Endothelial cell of umbilical vein (primary cell): Measurements from ENCODE around the gene NEO1. TPM values are rescaled to one million over a fixed set of nuclear protein-coding genes. Genes with fewer than 3 reads are reported as not detected.

ENCODE experiments used
- BruUV-seq: library from RNA; stranded (reverse); fragments of 400-500 nt; replicated peaks from 2 replicates; lab custom pipeline; 2021; lab: Mats Ljungman, UMichigan
- CTCF ChIA-PET: fragments of 300-600, 350-600 bp; sonication (Branson Sonifier 250); formaldehyde crosslinking; loops from one replicate; lab custom pipeline; 2021; ENCODE audit warnings: antibody characterized with exemption, inconsistent platforms; lab: Charles Lee
- POLR2A ChIA-PET: fragments of 300-600, 350-600 bp; sonication (Branson Sonifier 250); formaldehyde crosslinking; loops from one replicate; lab custom pipeline; 2021; ENCODE audit warnings: antibody characterized with exemption, inconsistent platforms; lab: Charles Lee
- DNase-seq: peaks from one replicate; pipeline ENCODE4 v3.0.0-alpha.2; 2011; ENCODE audit warnings: low read depth, low spot score
- FAIRE-seq: peaks from 2 replicates; lab custom pipeline; 2011; peaks lifted over from hg19 to GRCh38; lab: Jason Lieb, UNC
- H2AFZ ChIP-seq: 2 replicates; pipeline ENCODE4 v1.6.0; 2012; ENCODE audit warnings: low read depth, low read length, control low read depth, inconsistent platforms
- H3K27ac ChIP-seq: 2 replicates; pipeline ENCODE4 v1.5.1; 2011; ENCODE audit warnings: low read depth, mild to moderate bottlenecking, control low read depth, low read length, moderate library complexity; ENCODE audit not compliant: insufficient read depth
- H3K27me3 ChIP-seq, 2 experiments: 2 replicates each; pipeline versions ENCODE4 v1.6.0 to v1.6.1; 2011; ENCODE audit warnings: low read length in 2 of 2, mixed read lengths in 1 of 2; ENCODE audit not compliant: control insufficient read depth in 2 of 2, insufficient read depth in 2 of 2
- H3K36me3 ChIP-seq, 2 experiments: 2 replicates in 1 of 2; 3 replicates in 1 of 2; pipeline ENCODE4 v1.5.1; 2011; ENCODE audit warnings: low read length in 2 of 2, mild to moderate bottlenecking in 1 of 2, moderate library complexity in 1 of 2; ENCODE audit not compliant: control insufficient read depth in 2 of 2, insufficient read depth in 2 of 2; ENCODE audit errors: extremely low read depth in 1 of 2
- H3K4me1 ChIP-seq: 3 replicates; pipeline ENCODE4 v1.5.1; 2011; ENCODE audit warnings: mild to moderate bottlenecking, low read length; ENCODE audit not compliant: control insufficient read depth, insufficient read depth; ENCODE audit errors: extremely low read depth
- H3K4me2 ChIP-seq: 2 replicates; pipeline ENCODE4 v1.6.1; 2011; ENCODE audit warnings: low read length, control low read depth, mixed read lengths; ENCODE audit not compliant: insufficient read depth
- H3K4me3 ChIP-seq, 3 experiments: fragments of 200-600 bp in 1 of 3; sonication (generic), shearing (Covaris generic) in 1 of 3; replicated peaks in 1 of 3; 2 replicates each; pipeline ENCODE4 v1.5.1; 2011 to 2016; ENCODE audit warnings: control low read depth in 3 of 3, low read length in 3 of 3, mild to moderate bottlenecking in 2 of 3, inconsistent platforms in 1 of 3, low read depth in 1 of 3, moderate library complexity in 1 of 3; ENCODE audit not compliant: insufficient read depth in 1 of 3
- H3K79me2 ChIP-seq: 2 replicates; pipeline ENCODE4 v1.6.0; 2012; ENCODE audit warnings: low read length, inconsistent platforms; ENCODE audit not compliant: control insufficient read depth, insufficient read depth
- H3K9ac ChIP-seq: replicated peaks from 2 replicates; pipeline ENCODE3; 2011; ENCODE audit warnings: low read length, control low read depth; ENCODE audit not compliant: insufficient read depth; ENCODE audit errors: extremely low read depth
- H3K9me1 ChIP-seq: replicated peaks from 3 replicates; pipeline ENCODE4 v1.6.0; 2011; ENCODE audit warnings: mild to moderate bottlenecking, low read length; ENCODE audit not compliant: control insufficient read depth, insufficient read depth; ENCODE audit errors: extremely low read depth
- H3K9me3 ChIP-seq: replicated peaks from 2 replicates; pipeline ENCODE4 v1.5.1; 2012; ENCODE audit warnings: low read length, inconsistent platforms; ENCODE audit not compliant: control insufficient read depth, insufficient read depth
- H4K20me1 ChIP-seq: replicated peaks from 2 replicates; pipeline ENCODE3; 2011; ENCODE audit warnings: mild to moderate bottlenecking, low read length; ENCODE audit not compliant: control insufficient read depth, insufficient read depth; ENCODE audit errors: extremely low read depth
- GATA2 ChIP-seq: IDR thresholded peaks from 2 replicates; pipeline ENCODE4 v1.7.0; 2011; ENCODE audit warnings: low read depth, mild to moderate bottlenecking, moderate library complexity, mixed read lengths, low read length; ENCODE audit not compliant: insufficient read length, insufficient read depth
- JUN ChIP-seq: IDR thresholded peaks from 2 replicates; pipeline ENCODE4 v1.6.1; 2011; ENCODE audit warnings: borderline replicate concordance, low read depth; ENCODE audit not compliant: insufficient read length, insufficient read depth
- MYC ChIP-seq: IDR thresholded peaks from one replicate; pipeline ENCODE4 v1.6.1; 2011; ENCODE audit warnings: mild to moderate bottlenecking, low read depth, low read length
- POLR2AphosphoS5 ChIP-seq: IDR thresholded peaks from 2 replicates; pipeline ENCODE4 v1.6.1; 2012; ENCODE audit warnings: low read depth, mild to moderate bottlenecking, control low read depth, low read length, moderate library complexity; ENCODE audit not compliant: insufficient read depth
- dilution Hi-C: fragments of 300-500 bp; cut with MboI; formaldehyde crosslinking; loops from one replicate; pipeline ENCODE4 v1.15.0; 2019; ENCODE audit warnings: low sequenced_read_pairs; ENCODE audit not compliant: extremely low pct_ligation_motif_present
- intact Hi-C: fragments of 100-400 bp; cut with micrococcal nuclease; formaldehyde crosslinking; loops from one replicate; pipeline ENCODE4 v1.10.0; 2022
- polyA plus RNA-seq, 4 experiments: library from polyadenylated mRNA; depleted of rRNA in 3 of 4; stranded (reverse) in 3 of 4; unstranded in 1 of 4; fragments of >200 nt; gene quantifications; 2 replicates each; pipeline versions ENCODE4 v1.2.1 to v1.2.3, GENCODE V29; 2011 to 2012; ENCODE audit warnings: missing spikeins in 1 of 4
- total RNA-seq: library from RNA; stranded (reverse); gene quantifications from 2 replicates; pipeline ENCODE4 v1.2.3, GENCODE V29; 2021
- TF ChIP-seq, protein P1 (sequence below), 2 donors: IDR thresholded peaks; 1 replicate in 1 of 2; 2 replicates in 1 of 2; pipeline ENCODE4 v1.5.1; 2011; ENCODE audit warnings: low read length in 2 of 2, mild to moderate bottlenecking in 2 of 2, moderate library complexity in 2 of 2, control low read depth in 1 of 2, inconsistent platforms in 1 of 2, low read depth in 1 of 2; ENCODE audit not compliant: insufficient read depth in 1 of 2; ENCODE audit errors: extremely low read depth in 1 of 2

Gene NEO1
- total and polyA plus RNA-seq, 2 donors (not counting 3 experiments of a cell fraction or from before 2014, with no cell fraction given): 0.12 to 0.35 TPM

DNA sequence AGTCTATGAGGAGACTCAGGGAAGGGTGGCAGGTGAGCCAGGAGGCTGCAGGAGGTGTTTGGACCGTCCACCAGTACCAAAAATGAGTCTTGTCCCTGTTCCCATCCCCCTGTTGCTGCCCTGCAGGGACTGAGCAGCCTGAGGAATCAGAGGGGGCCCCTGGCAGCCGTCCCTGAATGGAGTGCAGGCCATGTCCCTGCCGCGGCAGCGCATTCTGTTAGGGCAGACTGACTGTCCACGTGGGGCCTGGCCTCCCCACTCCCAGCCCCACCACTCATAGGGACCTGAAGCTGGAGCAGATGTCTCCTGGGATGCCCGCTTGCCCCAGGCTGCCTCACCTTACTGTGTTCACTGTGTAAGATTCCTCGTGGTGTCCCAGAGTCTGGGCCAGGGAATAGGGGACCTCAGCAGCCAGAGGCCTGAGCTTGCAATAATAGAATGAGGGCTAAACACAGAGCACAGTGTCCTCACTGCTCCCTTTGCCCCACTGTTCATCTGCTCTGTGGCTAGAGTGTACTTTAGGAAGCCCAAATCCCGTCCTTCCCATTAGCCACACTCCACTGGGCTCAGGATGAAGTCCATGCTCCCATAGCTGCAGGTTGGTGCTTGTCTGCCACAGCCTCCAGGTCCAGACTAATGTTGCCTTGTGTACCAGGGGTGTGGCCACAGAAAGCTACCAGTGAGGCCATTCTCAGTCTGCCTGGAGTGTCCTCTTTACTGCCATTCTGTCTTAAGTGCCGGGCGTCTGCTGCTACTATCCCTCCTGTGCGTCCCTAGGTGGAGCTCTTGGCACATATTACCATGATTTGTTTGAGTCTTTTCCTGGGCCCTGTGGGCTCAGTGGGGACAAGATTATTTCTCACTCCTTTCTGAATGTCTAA is 253.3 kb downstream of the NEO1 start:
- H3K9me3 ChIP-seq: no peaks in the 10 kb centered on the region
- no peak overlapping the region for H3K4me2 ChIP-seq
- no TSS peak for BruUV-seq
- H4K20me1 ChIP-seq: no peaks in the 10 kb centered on the region
- H3K36me3 ChIP-seq: no peaks in the 10 kb centered on the region
- H3K9ac ChIP-seq: no peak overlapping the region
- no peak overlapping the region for H3K27ac ChIP-seq
- TF ChIP-seq POLR2AphosphoS5 (no peak), GATA2 (no peak), MYC (no peak), JUN (no peak)
- TF ChIP-seq, protein P1, sequence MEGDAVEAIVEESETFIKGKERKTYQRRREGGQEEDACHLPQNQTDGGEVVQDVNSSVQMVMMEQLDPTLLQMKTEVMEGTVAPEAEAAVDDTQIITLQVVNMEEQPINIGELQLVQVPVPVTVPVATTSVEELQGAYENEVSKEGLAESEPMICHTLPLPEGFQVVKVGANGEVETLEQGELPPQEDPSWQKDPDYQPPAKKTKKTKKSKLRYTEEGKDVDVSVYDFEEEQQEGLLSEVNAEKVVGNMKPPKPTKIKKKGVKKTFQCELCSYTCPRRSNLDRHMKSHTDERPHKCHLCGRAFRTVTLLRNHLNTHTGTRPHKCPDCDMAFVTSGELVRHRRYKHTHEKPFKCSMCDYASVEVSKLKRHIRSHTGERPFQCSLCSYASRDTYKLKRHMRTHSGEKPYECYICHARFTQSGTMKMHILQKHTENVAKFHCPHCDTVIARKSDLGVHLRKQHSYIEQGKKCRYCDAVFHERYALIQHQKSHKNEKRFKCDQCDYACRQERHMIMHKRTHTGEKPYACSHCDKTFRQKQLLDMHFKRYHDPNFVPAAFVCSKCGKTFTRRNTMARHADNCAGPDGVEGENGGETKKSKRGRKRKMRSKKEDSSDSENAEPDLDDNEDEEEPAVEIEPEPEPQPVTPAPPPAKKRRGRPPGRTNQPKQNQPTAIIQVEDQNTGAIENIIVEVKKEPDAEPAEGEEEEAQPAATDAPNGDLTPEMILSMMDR (IDR thresholded peaks at IDR 0.05; ENCODE audit: extremely low read depth in 1 of 2, insufficient read depth in 1 of 2, low read depth in 1 of 2, low read length in 2 of 2): peak; percentile 41 to 42
- no peak overlapping the region for H3K4me3 ChIP-seq
- POLR2A ChIA-PET: no interaction called here
- H3K4me1 ChIP-seq: no peaks in the 10 kb centered on the region
- dilution Hi-C loops (no loop called here), intact Hi-C loops (loop anchor here (2.0 kb wide), 1 partner anchor 395 kb away; no protein-coding TSS in a partner anchor)
- DNase-seq (peak; percentile 30), FAIRE-seq (peak; percentile 38)
- H2AFZ ChIP-seq: no peak overlapping the region
- no peaks in the 10 kb centered on the region for H3K9me1 ChIP-seq
- H3K79me2 ChIP-seq: no peaks in the 10 kb centered on the region
- CTCF ChIA-PET: interaction anchor here (0.7 to 1.2 kb wide), 12 partner anchors 10 to 602 kb away, joined by 3 to 7 read pairs (median 4); no protein-coding TSS in a partner anchor
- H3K27me3 ChIP-seq: no peaks in the 10 kb centered on the region
